NCI-H2171 treated with DMSO at 0.1 percent for 48 hours (cell line): Measurements from ENCODE around the gene OR4Q2.
"Not testable (repeated sequence)": the region's sequence is repeated elsewhere in the genome, so short reads cannot be mapped to it uniquely, and the experiment has no call there.

ENCODE experiments used
- DNase-seq: peaks from one replicate; lab custom pipeline; 2025; lab: John Stamatoyannopoulos, UW

Gene OR4Q2

GRCh38 chr14:20001863-20002262 is at the start of gene OR4Q2:
TSS of gene OR4Q2 (plus strand) at chr14:20002163.
- no peak for DNase-seq

GRCh38 chr14:19969735-19970134 is 32.2 kb upstream of the OR4Q2 start:
- not testable (repeated sequence) for DNase-seq

DNA sequence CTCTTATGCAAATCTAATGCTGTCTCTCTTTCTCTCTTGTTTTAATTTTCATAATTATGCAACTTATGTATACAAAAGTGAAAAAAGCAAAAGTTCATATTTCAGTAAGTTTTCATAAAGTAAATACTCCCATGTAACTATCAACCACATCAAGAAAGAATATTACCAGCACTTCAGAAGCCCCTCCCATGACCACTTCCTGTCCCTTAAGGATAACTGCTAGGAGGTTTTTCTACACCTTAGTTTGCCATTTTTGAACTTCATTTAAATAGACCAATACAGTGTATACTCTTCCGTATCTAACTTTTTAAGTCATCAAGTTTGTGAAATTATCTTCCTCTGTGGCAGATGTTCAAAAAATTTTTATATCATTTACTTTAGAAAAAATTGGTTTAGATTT is 27.1 kb upstream of the OR4Q2 start:
- DNase-seq, result no peak

DNA sequence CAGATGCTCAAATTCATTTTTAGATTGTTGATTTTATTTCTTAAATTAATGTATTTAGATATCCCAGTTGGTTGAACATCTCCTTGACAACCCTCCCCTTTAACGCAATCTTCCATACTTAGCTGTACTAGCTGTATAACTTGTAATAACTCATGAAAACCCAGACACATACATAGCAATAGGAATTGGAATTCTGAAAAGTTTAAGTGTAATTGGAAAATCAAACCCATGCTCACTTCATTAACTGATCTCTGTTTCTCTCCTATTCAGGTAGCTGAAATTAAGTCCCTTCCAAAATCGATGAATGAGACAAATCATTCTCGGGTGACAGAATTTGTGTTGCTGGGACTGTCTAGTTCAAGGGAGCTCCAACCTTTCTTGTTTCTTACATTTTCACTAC is 26.7 kb upstream of the OR4Q2 start, which contains the start of gene OR4K15:
OR4K15 (plus strand) TSS at position 301 of the 400 bp plus-strand sequence; CDS start at position 301, 0 bp downstream.
- DNase-seq, result no peak

DNA sequence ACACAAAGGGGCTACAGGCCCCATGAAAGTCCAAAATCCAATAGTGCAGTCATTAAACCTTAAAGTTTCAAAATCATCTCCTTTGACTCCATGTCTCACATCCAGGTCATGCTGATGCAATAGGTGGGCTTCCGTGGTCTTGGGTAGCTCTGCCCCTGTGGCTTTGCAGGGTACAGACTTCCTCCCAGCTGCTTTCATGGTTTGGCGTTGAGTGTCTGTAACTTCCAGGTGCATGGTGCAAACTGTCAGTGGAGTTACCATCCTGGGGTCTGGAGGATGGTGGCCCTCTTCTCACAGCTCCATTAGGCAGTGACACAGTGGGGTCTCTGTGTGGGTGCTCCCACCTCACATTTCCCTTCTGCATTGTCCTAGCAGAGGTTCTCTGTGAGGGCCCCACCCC is 8.5 kb upstream of the OR4Q2 start:
- DNase-seq, result no peak

DNA sequence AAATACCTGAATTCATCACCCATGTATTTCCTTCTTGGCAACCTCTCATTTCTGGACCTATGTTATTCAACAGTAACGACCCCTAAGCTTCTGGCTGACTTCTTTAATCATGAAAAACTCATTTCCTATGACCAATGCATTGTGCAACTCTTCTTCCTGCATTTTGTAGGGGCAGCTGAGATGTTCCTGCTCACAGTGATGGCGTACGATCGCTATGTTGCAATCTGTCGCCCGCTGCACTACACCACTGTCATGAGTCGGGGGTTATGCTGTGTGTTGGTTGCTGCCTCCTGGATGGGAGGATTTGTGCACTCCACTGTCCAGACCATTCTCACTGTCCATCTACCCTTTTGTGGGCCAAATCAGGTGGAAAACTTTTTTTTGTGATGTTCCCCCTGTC is 356 bp downstream of the OR4Q2 start:
- DNase-seq, result no peak

DNA sequence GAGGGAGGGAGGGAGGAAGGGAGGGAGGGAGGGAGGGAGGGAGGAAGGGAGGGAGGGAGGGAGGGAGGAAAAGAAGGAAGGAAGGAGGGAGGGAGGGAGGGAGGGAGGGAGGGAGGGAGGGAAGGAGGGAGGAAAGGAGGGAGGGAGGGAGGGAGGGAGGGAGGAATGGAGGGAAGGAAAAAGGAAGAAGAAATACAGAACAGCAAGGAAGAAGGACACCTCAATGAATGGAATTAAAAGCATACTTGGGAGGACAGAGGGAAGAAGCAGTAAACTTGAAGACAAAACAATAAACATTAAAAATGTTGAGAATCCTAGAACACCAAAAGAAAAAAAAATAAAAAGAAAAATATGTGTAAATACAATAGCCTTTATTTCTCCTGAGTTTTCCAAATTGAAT is 6.2 kb downstream of the OR4Q2 start:
- no peak for DNase-seq

- DNase-seq, result no peak
Observed at GRCh38 chr14:20019257-20019865, 17.4 kb downstream of the OR4Q2 start, which contains the start of gene OR4K14. TSS of gene OR4K14 (minus strand) at chr14:20019307. CDS start at chr14:20015193, 4,114 bp downstream.

DNA sequence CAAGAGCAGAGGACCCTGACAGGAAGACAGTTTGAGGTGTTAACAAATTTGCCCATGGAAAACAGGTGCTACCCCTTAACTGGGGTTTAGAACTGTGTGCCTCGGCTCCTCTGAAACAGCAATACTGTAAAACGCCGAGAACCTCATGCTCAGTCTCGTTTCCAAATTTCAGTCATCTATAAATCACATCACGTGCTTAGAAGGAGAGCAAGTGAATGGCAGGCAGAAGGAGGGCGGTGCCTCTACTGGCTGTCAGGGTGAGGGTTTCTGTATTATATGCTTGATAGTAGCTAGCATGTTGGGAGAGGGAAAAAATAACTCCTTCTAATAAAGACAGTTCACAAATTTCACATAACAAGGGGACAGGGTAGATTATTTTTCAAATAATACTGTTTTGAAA is 29.1 kb downstream of the OR4Q2 start:
- DNase-seq, result no peak

GRCh38 chr14:20035449-20035848 is 33.5 kb downstream of the OR4Q2 start:
- no peak for DNase-seq

- no peak for DNase-seq
Observed at GRCh38 chr14:20035938-20036337, 34.0 kb downstream of the OR4Q2 start, which contains the start of gene OR4K13. TSS of gene OR4K13 (minus strand) at chr14:20036038. CDS start at chr14:20034758, 1,280 bp downstream.

DNA sequence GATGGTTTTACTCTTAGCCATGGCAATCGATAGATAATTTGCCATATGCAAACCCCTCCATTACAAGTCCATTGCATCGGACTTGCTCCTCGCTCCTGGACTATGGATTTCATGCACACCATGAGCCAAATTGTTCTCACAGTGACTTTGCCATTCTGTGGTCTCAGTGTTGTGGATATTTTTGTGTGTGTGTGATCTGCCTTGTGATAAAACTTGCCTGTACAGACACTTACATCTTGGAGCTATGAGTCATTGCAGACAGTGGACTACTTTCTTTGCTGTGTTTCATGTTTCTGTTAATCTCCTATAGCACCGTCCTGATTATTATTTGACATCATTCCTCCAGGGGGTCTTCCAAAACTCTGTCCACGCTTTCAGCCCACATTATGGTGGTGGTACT is 42.3 kb downstream of the OR4Q2 start:
- no peak for DNase-seq

DNA sequence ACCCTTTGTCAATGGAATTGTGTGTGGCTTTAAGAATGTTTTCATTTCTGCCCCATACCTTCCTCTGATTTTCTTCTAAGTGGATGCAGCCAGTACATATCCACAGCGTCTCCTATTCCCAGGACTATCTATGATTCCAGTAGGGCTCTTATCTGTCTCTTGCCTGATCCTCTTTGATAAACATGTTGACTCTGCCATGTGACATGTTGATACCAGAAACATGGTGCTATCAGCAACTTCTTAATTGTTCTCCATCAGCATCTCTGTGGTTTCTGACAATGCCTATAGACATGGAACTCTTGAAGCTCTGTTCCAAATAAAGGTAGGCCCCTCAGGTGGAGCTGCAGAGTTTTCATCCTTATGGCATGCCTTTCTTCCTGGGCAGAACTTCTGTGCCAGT is 46.2 kb downstream of the OR4Q2 start:
- no peak for DNase-seq
